Right atrium auricular region (tissue), 2 donors: ENCODE results near the gene TBCD. TPM values are rescaled to one million over a fixed set of nuclear protein-coding genes. Genes with fewer than 3 reads are reported as not detected.

Experiments used
- DNase-seq: peaks from one replicate; pipeline ENCODE4 v3.0.0-alpha.2; 2019; ENCODE audit warnings: low spot score
- H3K27ac ChIP-seq, 2 donors: fragments of 200-600 bp; sonication (generic); 1 replicate in 1 of 2; 2 replicates in 1 of 2; pipeline ENCODE4 v1.5.1; 2016 to 2019
- H3K27me3 ChIP-seq, 2 donors: fragments of 200-600 bp; sonication (generic); one replicate each; pipeline versions ENCODE4 v1.5.1 to v1.6.0; 2017 to 2019
- H3K36me3 ChIP-seq: fragments of 200-600 bp; sonication (generic); one replicate; pipeline ENCODE4 v1.5.1; 2016
- H3K4me1 ChIP-seq, 2 donors: fragments of 200-600 bp; sonication (generic); one replicate each; pipeline versions ENCODE4 v1.5.1 to v1.6.0; 2017 to 2019
- H3K4me3 ChIP-seq, 2 donors: fragments of 200-600 bp; sonication (generic); 1 replicate in 1 of 2; 2 replicates in 1 of 2; pipeline ENCODE4 v1.5.1; 2017 to 2019; ENCODE audit warnings: mild to moderate bottlenecking in 1 of 2, moderate library complexity in 1 of 2
- H3K9me3 ChIP-seq, 2 donors: fragments of 200-600 bp; sonication (generic); one replicate each; pipeline ENCODE4 v1.5.1; 2019
- total RNA-seq, 2 donors: library from RNA; depleted of rRNA; stranded (reverse); fragments of >200 nt; gene quantifications; one replicate each; pipeline ENCODE4 v1.1.0, GENCODE V29; 2016
- TF ChIP-seq, protein P1 (sequence below), 2 donors: fragments of 200-600 bp; sonication (generic); IDR thresholded peaks; one replicate each; pipeline ENCODE4 v1.5.1; 2019; ENCODE audit warnings: antibody characterized with exemption in 2 of 2

The TBCD gene
- total RNA-seq, 2 donors from 2014 or later = 19.4 to 29.6 TPM

DNA sequence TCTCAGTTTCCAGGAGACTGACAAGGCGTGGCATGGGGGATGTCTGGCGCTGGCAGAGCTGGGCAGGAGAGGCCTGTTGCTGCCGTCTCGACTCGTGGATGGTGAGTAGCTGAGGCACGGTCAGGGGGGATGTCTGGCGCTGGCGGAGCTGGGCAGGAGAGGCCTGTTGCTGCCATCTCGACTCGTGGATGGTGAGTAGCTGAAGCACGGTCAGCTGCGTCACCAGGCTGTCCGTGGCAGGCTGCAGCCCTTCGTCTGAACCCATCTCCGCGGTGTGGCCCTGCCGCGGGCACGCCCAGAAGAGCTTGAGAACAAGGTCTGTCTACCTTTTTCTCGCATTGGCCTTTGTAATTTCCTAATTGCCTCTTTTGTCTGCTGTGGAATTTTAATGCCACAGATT is 63.0 kb downstream of the TBCD start:
- Histone ChIP-seq H3K4me3 (no peak overlapping the region), H3K36me3 (peaks cover 38% of the 10 kb centered on the region), H3K9me3 (peaks cover 0 to 10% of the 10 kb centered on the region in 2 donors), H3K4me1 (no peaks in the 10 kb centered on the region), H3K27ac (no peak overlapping the region), H3K27me3 (no peaks in the 10 kb centered on the region)
- TF ChIP-seq, protein P1, sequence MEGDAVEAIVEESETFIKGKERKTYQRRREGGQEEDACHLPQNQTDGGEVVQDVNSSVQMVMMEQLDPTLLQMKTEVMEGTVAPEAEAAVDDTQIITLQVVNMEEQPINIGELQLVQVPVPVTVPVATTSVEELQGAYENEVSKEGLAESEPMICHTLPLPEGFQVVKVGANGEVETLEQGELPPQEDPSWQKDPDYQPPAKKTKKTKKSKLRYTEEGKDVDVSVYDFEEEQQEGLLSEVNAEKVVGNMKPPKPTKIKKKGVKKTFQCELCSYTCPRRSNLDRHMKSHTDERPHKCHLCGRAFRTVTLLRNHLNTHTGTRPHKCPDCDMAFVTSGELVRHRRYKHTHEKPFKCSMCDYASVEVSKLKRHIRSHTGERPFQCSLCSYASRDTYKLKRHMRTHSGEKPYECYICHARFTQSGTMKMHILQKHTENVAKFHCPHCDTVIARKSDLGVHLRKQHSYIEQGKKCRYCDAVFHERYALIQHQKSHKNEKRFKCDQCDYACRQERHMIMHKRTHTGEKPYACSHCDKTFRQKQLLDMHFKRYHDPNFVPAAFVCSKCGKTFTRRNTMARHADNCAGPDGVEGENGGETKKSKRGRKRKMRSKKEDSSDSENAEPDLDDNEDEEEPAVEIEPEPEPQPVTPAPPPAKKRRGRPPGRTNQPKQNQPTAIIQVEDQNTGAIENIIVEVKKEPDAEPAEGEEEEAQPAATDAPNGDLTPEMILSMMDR (IDR thresholded peaks at IDR 0.05) = no peak
- DNase-seq = no peak

- Histone ChIP-seq H3K4me3 (no peak overlapping the region), H3K9me3 (peaks cover 0 to 15% of the 10 kb centered on the region in 2 donors), H3K4me1 (no peaks in the 10 kb centered on the region), H3K27me3 (no peaks in the 10 kb centered on the region), H3K27ac (no peak overlapping the region), H3K36me3 (peaks cover 38% of the 10 kb centered on the region)
- DNase-seq = no peak
- TF ChIP-seq, protein P1 (IDR thresholded peaks at IDR 0.05) = no peak
These were observed 63.5 kb downstream of the TBCD start for GRCh38 chr17:82815354-82815753.

DNA sequence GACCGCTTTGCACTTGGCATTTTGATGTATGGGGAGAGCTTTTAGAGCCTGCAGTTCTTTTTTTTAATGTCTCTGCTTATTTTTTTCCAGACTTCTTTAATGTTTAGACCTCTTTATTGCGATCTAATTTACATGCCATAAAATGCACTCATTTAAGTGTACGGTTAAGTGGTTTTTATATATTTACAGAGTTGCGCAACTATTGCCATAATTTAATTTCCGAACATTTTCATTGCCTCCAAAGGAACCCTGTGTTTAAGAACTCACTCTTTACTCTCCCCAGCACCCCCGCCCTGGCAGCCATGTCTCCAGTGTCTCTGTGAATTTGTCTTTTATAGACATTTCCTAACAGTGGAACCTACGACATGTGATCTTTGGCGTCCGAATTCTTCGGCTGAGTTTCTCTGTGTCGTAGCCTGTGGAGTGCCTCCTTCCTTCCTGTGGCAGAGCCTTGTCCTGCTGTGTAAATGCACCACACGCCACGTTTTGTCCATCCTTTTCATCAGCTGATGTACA is 64.0 kb downstream of the TBCD start:
- Histone ChIP-seq H3K9me3 (peaks cover 0 to 18% of the 10 kb centered on the region in 2 donors), H3K4me3 (no peak overlapping the region), H3K27me3 (no peaks in the 10 kb centered on the region), H3K36me3 (peaks cover 38% of the 10 kb centered on the region), H3K4me1 (no peaks in the 10 kb centered on the region), H3K27ac (no peak overlapping the region)
- TF ChIP-seq, protein P1 (IDR thresholded peaks at IDR 0.05) = no peak
- DNase-seq = no peak

- TF ChIP-seq, protein P1 (IDR thresholded peaks at IDR 0.05) = no peak
- Histone ChIP-seq H3K27me3 (no peaks in the 10 kb centered on the region), H3K4me3 (no peak overlapping the region), H3K9me3 (peaks cover 0 to 20% of the 10 kb centered on the region in 2 donors), H3K27ac (no peak overlapping the region), H3K4me1 (no peaks in the 10 kb centered on the region), H3K36me3 (peaks cover 38% of the 10 kb centered on the region)
- DNase-seq = no peak
These were observed 64.5 kb downstream of the TBCD start for GRCh38 chr17:82816358-82816757.

DNA sequence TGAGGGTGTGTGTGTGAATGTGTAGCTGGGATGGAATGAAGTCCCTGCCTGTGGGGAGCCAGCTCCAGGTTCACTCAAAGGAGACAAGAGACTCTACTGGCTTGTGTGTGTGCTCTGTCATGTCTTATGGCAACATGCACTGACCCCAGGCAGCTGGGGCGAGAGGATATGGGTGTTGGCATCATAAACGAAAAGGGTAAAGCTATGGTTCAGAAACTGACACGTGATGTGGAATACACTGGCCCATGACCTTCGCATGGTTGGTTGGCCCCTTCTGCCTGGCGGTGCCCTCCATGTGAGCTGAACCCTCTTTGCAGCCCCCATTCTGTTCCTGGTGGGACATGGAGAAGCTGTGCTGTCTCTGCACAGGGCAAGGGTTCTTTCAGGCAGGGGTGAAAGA is 66.1 kb downstream of the TBCD start:
- Histone ChIP-seq H3K9me3 (peaks cover 0 to 20% of the 10 kb centered on the region in 2 donors), H3K36me3 (peaks cover 43% of the 10 kb centered on the region), H3K4me3 (no peak overlapping the region), H3K27ac (no peak overlapping the region), H3K4me1 (no peaks in the 10 kb centered on the region), H3K27me3 (no peaks in the 10 kb centered on the region)
- no peak for DNase-seq
- TF ChIP-seq, protein P1 (IDR thresholded peaks at IDR 0.05) = no peak
